HEK293 (cell line): Measurements from ENCODE around the gene TESK2.

Experiments
- CTCF ChIA-PET: fragments of 350-600 bp; formaldehyde crosslinking; extraction: SDS; loops from one replicate; lab custom pipeline; 2021; ENCODE audit warnings: antibody characterized with exemption; lab: Yijun Ruan, JAX
- POLR2A ChIA-PET: fragments of 300-600 bp; formaldehyde crosslinking; extraction: SDS; loops from one replicate; lab custom pipeline; 2020; ENCODE audit warnings: antibody characterized with exemption, inconsistent platforms; lab: Yijun Ruan, JAX
- H3K27ac ChIP-seq: fragments of 200-500 bp; sonication (Bioruptor generic); 2 replicates; pipeline ENCODE4 v1.5.1; 2014; ENCODE audit warnings: low read depth, low read length, control low read depth, inconsistent platforms; ENCODE audit errors: extremely low read depth
- H3K36me3 ChIP-seq, 2 experiments: fragments of 200-500 bp in 1 of 2; sonication (Bioruptor generic) in 1 of 2; 1 replicate in 1 of 2; 2 replicates in 1 of 2; pipeline ENCODE4 v1.5.1; 2014 to 2017; ENCODE audit warnings: inconsistent platforms in 2 of 2, low read length in 2 of 2; ENCODE audit not compliant: control insufficient read depth in 2 of 2, insufficient read depth in 1 of 2
- H3K4me1 ChIP-seq: fragments of 200-500 bp; sonication (Bioruptor generic); 2 replicates; pipeline ENCODE4 v1.5.1; 2014; ENCODE audit warnings: mild to moderate bottlenecking, low read length, inconsistent platforms; ENCODE audit not compliant: control insufficient read depth, insufficient read depth
- H3K4me3 ChIP-seq: 2 replicates; pipeline ENCODE4 v1.5.1; 2011; ENCODE audit warnings: low read depth, mild to moderate bottlenecking, control low read depth, low read length, moderate library complexity
- H3K9me3 ChIP-seq: fragments of 200-500 bp; sonication (Bioruptor generic); 2 replicates; pipeline ENCODE4 v1.5.1; 2014; ENCODE audit warnings: low read depth, low read length, inconsistent platforms; ENCODE audit not compliant: control insufficient read depth, insufficient read depth
- HIC1 ChIP-seq: fragments of 450-650 bp; formaldehyde crosslinking; IDR thresholded peaks from 2 replicates; pipeline ENCODE4 v1.5.1; 2016; ENCODE audit warnings: missing biosample characterization, missing genetic modification characterization
- INSM2 ChIP-seq: fragments of 450-650 bp; formaldehyde crosslinking; IDR thresholded peaks from 2 replicates; pipeline ENCODE4 v1.5.1; 2016; ENCODE audit warnings: missing biosample characterization, missing genetic modification characterization
- MEIS1 ChIP-seq: sonication (generic); formaldehyde crosslinking; IDR thresholded peaks from 2 replicates; pipeline ENCODE4 v1.8.1; 2022; ENCODE audit warnings: missing genetic modification reagents, mild to moderate bottlenecking, borderline replicate concordance
- SP2 ChIP-seq: fragments of 450-650 bp; formaldehyde crosslinking; IDR thresholded peaks from 2 replicates; pipeline ENCODE4 v1.5.1; 2016; ENCODE audit warnings: missing biosample characterization, missing genetic modification characterization
- TRIM28 ChIP-seq: IDR thresholded peaks from 2 replicates; pipeline ENCODE4 v1.6.1; 2011; ENCODE audit warnings: low read length, control low read depth, borderline replicate concordance
- YY2 ChIP-seq: fragments of 450-650 bp; formaldehyde crosslinking; IDR thresholded peaks from 2 replicates; pipeline ENCODE4 v1.5.1; 2016; ENCODE audit warnings: missing biosample characterization, missing genetic modification characterization
- ZFP41 ChIP-seq: fragments of 450-650 bp; formaldehyde crosslinking; IDR thresholded peaks from 2 replicates; pipeline ENCODE4 v1.5.1; 2016; ENCODE audit warnings: missing biosample characterization, missing genetic modification characterization, borderline replicate concordance
- ZNF121 ChIP-seq: fragments of 450-650 bp; formaldehyde crosslinking; IDR thresholded peaks from 2 replicates; pipeline ENCODE4 v1.5.1; 2016; ENCODE audit warnings: missing biosample characterization, missing genetic modification characterization
- ZNF2 ChIP-seq: fragments of 450-650 bp; formaldehyde crosslinking; IDR thresholded peaks from 2 replicates; pipeline ENCODE4 v1.5.1; 2016; ENCODE audit warnings: missing biosample characterization, missing genetic modification characterization
- ZNF24 ChIP-seq: fragments of 450-650 bp; formaldehyde crosslinking; IDR thresholded peaks from 2 replicates; pipeline ENCODE4 v1.5.1; 2016; ENCODE audit warnings: missing biosample characterization, missing genetic modification characterization
- ZNF518A ChIP-seq: fragments of 450-650 bp; formaldehyde crosslinking; conservative IDR thresholded peaks from 2 replicates; pipeline ENCODE4 v1.5.1; 2016; ENCODE audit warnings: low read depth, missing biosample characterization, missing genetic modification characterization
- ZNF529 ChIP-seq: fragments of 450-650 bp; formaldehyde crosslinking; IDR thresholded peaks from 2 replicates; pipeline ENCODE4 v1.5.1; 2017; ENCODE audit warnings: missing genetic modification characterization, missing biosample characterization; ENCODE audit not compliant: insufficient replicate concordance
- ZNF548 ChIP-seq: fragments of 450-650 bp; formaldehyde crosslinking; IDR thresholded peaks from 2 replicates; pipeline ENCODE4 v1.5.1; 2016; ENCODE audit warnings: missing biosample characterization, missing genetic modification characterization
- ZNF561 ChIP-seq: fragments of 450-650 bp; IDR thresholded peaks from 2 replicates; pipeline ENCODE4 v1.5.1; 2018; ENCODE audit warnings: missing biosample characterization, missing genetic modification characterization, borderline replicate concordance
- ZNF600 ChIP-seq: fragments of 450-650 bp; formaldehyde crosslinking; IDR thresholded peaks from 2 replicates; pipeline ENCODE4 v1.5.1; 2016; ENCODE audit warnings: missing biosample characterization, missing genetic modification characterization
- ZNF670 ChIP-seq: fragments of 450-650 bp; formaldehyde crosslinking; IDR thresholded peaks from 2 replicates; pipeline ENCODE4 v1.5.1; 2016; ENCODE audit warnings: missing biosample characterization, missing genetic modification characterization, low read depth
- ZNF776 ChIP-seq: fragments of 450-650 bp; formaldehyde crosslinking; IDR thresholded peaks from 2 replicates; pipeline ENCODE4 v1.5.0; 2017; ENCODE audit warnings: missing biosample characterization, missing genetic modification characterization, borderline replicate concordance
- TF ChIP-seq, protein P1 (sequence below): fragments of 450-650 bp; formaldehyde crosslinking; IDR thresholded peaks from 2 replicates; pipeline ENCODE4 v1.5.1; 2016; ENCODE audit warnings: missing biosample characterization, missing genetic modification characterization
- TF ChIP-seq, protein P2 (sequence below): fragments of 450-650 bp; formaldehyde crosslinking; IDR thresholded peaks from 2 replicates; pipeline ENCODE4 v1.5.1; 2016; ENCODE audit warnings: missing biosample characterization, missing genetic modification characterization, low read depth
- TF ChIP-seq, protein P3 (sequence below): fragments of 450-650 bp; formaldehyde crosslinking; IDR thresholded peaks from 2 replicates; pipeline ENCODE4 v1.5.1; 2017; ENCODE audit warnings: missing biosample characterization, missing genetic modification characterization

TESK2 gene

DNA sequence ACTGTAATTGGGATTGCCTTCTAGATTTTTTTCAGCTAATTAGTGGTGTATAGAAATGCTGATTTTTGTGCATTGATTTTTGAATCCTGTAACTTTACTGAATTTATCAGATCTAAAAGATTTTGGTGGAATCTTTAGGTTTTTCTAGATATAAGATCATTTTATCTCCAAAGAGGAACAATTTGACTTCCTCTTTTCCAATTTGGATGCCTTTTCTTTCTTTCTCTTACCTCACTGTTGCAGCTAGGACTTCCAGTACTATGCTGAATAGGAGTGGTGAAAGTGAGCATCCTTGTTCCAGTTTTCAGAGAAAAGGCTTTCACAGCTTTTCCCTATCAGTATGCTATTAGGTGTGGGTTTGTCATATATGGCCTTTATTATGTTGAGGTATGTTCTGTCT is 53.6 kb downstream of the TESK2 start:
- Histone ChIP-seq H3K4me3 (no peak overlapping the region), H3K9me3 (no peaks in the 10 kb centered on the region), H3K27ac (no peak overlapping the region), H3K36me3 (no peaks in the 10 kb centered on the region), H3K4me1 (no peaks in the 10 kb centered on the region)
- ChIA-PET POLR2A (no interaction called here), CTCF (no interaction called here)
- TF ChIP-seq, protein P1, sequence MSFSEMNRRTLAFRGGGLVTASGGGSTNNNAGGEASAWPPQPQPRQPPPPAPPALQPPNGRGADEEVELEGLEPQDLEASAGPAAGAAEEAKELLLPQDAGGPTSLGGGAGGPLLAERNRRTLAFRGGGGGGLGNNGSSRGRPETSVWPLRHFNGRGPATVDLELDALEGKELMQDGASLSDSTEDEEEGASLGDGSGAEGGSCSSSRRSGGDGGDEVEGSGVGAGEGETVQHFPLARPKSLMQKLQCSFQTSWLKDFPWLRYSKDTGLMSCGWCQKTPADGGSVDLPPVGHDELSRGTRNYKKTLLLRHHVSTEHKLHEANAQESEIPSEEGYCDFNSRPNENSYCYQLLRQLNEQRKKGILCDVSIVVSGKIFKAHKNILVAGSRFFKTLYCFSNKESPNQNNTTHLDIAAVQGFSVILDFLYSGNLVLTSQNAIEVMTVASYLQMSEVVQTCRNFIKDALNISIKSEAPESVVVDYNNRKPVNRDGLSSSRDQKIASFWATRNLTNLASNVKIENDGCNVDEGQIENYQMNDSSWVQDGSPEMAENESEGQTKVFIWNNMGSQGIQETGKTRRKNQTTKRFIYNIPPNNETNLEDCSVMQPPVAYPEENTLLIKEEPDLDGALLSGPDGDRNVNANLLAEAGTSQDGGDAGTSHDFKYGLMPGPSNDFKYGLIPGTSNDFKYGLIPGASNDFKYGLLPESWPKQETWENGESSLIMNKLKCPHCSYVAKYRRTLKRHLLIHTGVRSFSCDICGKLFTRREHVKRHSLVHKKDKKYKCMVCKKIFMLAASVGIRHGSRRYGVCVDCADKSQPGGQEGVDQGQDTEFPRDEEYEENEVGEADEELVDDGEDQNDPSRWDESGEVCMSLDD (tag by site-specific recombination), result no peak
- TF ChIP-seq TRIM28, result no peak

DNA sequence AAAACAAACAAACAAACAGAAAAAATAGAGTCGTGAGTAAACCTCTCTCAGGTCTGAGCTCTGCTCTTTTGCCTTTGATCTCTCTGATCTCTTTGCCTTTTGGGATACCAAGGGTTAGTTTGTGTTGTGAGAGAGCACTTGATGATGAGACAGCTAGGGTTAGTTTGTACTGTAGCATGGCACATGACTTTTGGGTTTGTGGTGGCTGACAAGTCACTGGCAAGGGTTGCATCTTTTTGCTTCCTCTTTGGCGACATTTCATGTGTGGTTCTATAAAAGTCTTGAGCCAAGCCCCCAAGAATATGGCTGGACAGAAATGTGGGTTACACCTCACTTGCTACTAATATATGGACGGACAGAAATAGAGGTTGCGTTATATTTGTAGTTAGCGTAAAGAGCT is 60.5 kb downstream of the TESK2 start:
- H3K36me3 ChIP-seq, result no peaks in the 10 kb centered on the region
- CTCF ChIA-PET, result no interaction called here
- H3K27ac ChIP-seq, result no peak overlapping the region
- H3K4me3 ChIP-seq, result no peak overlapping the region
- H3K9me3 ChIP-seq, result no peaks in the 10 kb centered on the region
- TF ChIP-seq, protein P2, sequence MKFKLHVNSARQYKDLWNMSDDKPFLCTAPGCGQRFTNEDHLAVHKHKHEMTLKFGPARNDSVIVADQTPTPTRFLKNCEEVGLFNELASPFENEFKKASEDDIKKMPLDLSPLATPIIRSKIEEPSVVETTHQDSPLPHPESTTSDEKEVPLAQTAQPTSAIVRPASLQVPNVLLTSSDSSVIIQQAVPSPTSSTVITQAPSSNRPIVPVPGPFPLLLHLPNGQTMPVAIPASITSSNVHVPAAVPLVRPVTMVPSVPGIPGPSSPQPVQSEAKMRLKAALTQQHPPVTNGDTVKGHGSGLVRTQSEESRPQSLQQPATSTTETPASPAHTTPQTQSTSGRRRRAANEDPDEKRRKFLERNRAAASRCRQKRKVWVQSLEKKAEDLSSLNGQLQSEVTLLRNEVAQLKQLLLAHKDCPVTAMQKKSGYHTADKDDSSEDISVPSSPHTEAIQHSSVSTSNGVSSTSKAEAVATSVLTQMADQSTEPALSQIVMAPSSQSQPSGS (tag by site-specific recombination), result no peak
- TF ChIP-seq ZNF2 (tag by site-specific recombination), result no peak
- TF ChIP-seq INSM2 (tag by site-specific recombination), result no peak
- no peak for TF ChIP-seq ZNF561 (tag by site-specific recombination)
- TF ChIP-seq ZFP41 (tag by site-specific recombination), result no peak
- no peak for TF ChIP-seq ZNF548 (tag by site-specific recombination)
- no peak for TF ChIP-seq ZNF670
- no peak for TF ChIP-seq ZNF529 (tag by site-specific recombination)
- TF ChIP-seq ZNF121 (tag by site-specific recombination), result no peak
- TF ChIP-seq MEIS1 (CRISPR knock-in tag), result no peak
- TF ChIP-seq ZNF24, result no peak
- no peak for TF ChIP-seq YY2 (tag by site-specific recombination)
- no peak for TF ChIP-seq ZNF518A (tag by site-specific recombination)
- TF ChIP-seq ZNF600 (tag by site-specific recombination), result no peak
- TF ChIP-seq, protein P3, sequence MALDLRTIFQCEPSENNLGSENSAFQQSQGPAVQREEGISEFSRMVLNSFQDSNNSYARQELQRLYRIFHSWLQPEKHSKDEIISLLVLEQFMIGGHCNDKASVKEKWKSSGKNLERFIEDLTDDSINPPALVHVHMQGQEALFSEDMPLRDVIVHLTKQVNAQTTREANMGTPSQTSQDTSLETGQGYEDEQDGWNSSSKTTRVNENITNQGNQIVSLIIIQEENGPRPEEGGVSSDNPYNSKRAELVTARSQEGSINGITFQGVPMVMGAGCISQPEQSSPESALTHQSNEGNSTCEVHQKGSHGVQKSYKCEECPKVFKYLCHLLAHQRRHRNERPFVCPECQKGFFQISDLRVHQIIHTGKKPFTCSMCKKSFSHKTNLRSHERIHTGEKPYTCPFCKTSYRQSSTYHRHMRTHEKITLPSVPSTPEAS (tag by site-specific recombination), result no peak
- no peak for TF ChIP-seq ZNF776 (tag by site-specific recombination)
- no peak for TF ChIP-seq HIC1
- TF ChIP-seq SP2 (tag by site-specific recombination), result no peak
- POLR2A ChIA-PET, result no interaction called here
- no peaks in the 10 kb centered on the region for H3K4me1 ChIP-seq
